PC-9 (cell line): ENCODE measurements around the gene RANBP3L. TPM values are rescaled to one million over a fixed set of nuclear protein-coding genes. Genes with fewer than 3 reads are reported as not detected.

Source experiments
- BruUV-seq: library from RNA; stranded (reverse); fragments of 400-500 nt; replicated peaks from 2 replicates; lab custom pipeline; 2021; lab: Mats Ljungman, UMichigan
- CTCF ChIA-PET: fragments of 300-600 bp; sonication (Branson Sonifier 250); formaldehyde crosslinking; loops from one replicate; lab custom pipeline; 2022; ENCODE audit warnings: antibody characterized with exemption; lab: Charles Lee
- POLR2A ChIA-PET: fragments of 300-600 bp; sonication (Branson Sonifier 250); formaldehyde crosslinking; loops from one replicate; lab custom pipeline; 2022; ENCODE audit warnings: antibody characterized with exemption; ENCODE audit not compliant: unreplicated experiment; lab: Charles Lee
- DNase-seq, 2 experiments: peaks; one replicate each; pipeline versions ENCODE4 v3.0.0 to v3.0.0-alpha.2; 2015 to 2022; ENCODE audit warnings: mixed read lengths in 1 of 2
- H2AFZ ChIP-seq: fragments of 200-600 bp; sonication (generic); 2 replicates; pipeline ENCODE4 v1.8.1; 2017; ENCODE audit warnings: antibody characterized with exemption
- H3F3A ChIP-seq: fragments of 200-600 bp; sonication (generic); 2 replicates; pipeline ENCODE4 v1.8.1; 2017; ENCODE audit warnings: antibody characterized with exemption, mild to moderate bottlenecking, low read depth; ENCODE audit not compliant: insufficient read depth
- H3K27ac ChIP-seq: fragments of 200-600 bp; sonication (generic); 2 replicates; pipeline ENCODE4 v1.6.1; 2016; ENCODE audit warnings: mixed run types
- H3K27me3 ChIP-seq: fragments of 200-600 bp; sonication (generic); 2 replicates; pipeline ENCODE4 v1.6.1; 2016; ENCODE audit warnings: low read depth, mixed run types; ENCODE audit not compliant: insufficient read depth
- H3K36me3 ChIP-seq: fragments of 200-600 bp; sonication (generic); 2 replicates; pipeline ENCODE4 v1.6.1; 2016; ENCODE audit warnings: low read depth, mixed run types
- H3K4me1 ChIP-seq: fragments of 200-600 bp; sonication (generic); replicated peaks from 2 replicates; pipeline ENCODE4 v1.6.1; 2016; ENCODE audit warnings: mixed run types; ENCODE audit not compliant: insufficient read depth
- H3K4me2 ChIP-seq: fragments of 200-600 bp; sonication (generic); 2 replicates; pipeline ENCODE4 v1.6.1; 2017; ENCODE audit warnings: mixed run types
- H3K4me3 ChIP-seq: fragments of 200-600 bp; sonication (generic); 2 replicates; pipeline ENCODE4 v1.6.1; 2016; ENCODE audit warnings: mixed run types
- H3K79me2 ChIP-seq: fragments of 200-600 bp; sonication (generic); 2 replicates; pipeline ENCODE4 v1.6.1; 2017; ENCODE audit warnings: low read depth, mixed run types
- H3K9me2 ChIP-seq: fragments of 200-600 bp; sonication (generic); 2 replicates; pipeline ENCODE4 v1.8.1; 2017; ENCODE audit warnings: mild to moderate bottlenecking; ENCODE audit not compliant: insufficient read depth
- H3K9me3 ChIP-seq: fragments of 200-600 bp; sonication (generic); 2 replicates; pipeline ENCODE4 v1.8.1; 2016; ENCODE audit warnings: low read depth; ENCODE audit not compliant: insufficient read depth
- H4K20me1 ChIP-seq: fragments of 200-600 bp; sonication (generic); 2 replicates; pipeline ENCODE4 v1.8.1; 2017; ENCODE audit not compliant: insufficient read depth
- EZH2 ChIP-seq: fragments of 200-600 bp; sonication (generic); IDR thresholded peaks from 2 replicates; pipeline ENCODE4 v1.8.0; 2017; ENCODE audit warnings: antibody characterized with exemption, low read depth
- intact Hi-C: fragments of 100-400 bp; cut with micrococcal nuclease; formaldehyde crosslinking; loops from one replicate; pipeline ENCODE4 v1.10.0; 2022; ENCODE audit not compliant: unreplicated experiment
- total RNA-seq: library from RNA; stranded (reverse); gene quantifications from 2 replicates; pipeline ENCODE4 v1.2.3, GENCODE V29; 2021
- TF ChIP-seq, protein P1 (sequence below): fragments of 200-600 bp; sonication (generic); conservative IDR thresholded peaks from 2 replicates; pipeline ENCODE4 v1.6.1; 2017; ENCODE audit warnings: mixed run types, antibody characterized with exemption, mild to moderate bottlenecking, moderate library complexity

The RANBP3L gene
- total RNA-seq, 1 experiment from 2014 or later, result not detected

DNA sequence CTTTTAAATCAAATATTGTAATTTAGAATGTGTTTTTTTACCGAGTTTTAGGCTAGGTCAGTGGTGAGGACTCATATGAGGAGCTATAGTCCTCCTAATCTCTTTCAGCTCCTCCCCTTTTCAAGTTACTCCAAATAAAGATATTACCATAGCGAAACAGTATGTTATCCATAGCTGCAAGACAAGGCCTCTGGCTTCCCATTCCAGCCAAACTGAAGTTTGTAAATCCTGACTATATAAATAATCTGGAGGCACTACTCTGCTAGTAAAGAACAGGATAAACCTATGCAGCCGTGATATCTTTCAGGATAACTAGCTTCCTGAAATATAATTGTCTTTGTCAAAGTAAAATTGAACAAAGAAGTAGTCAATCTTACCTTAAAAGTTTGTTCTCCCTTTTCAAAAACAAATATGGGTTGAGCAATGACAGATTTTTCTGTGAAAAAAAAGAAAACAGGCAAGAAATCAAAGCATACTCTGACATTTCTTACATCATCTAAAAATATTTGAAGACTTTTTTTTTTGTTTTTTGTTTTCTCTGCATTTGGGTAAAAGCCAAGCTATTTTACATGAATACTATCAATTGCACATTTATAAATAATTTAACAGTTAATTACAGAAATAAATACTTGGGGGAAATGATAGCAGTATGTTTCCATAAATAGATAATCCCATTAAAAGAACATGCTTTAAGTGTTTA, 30.7 kb downstream of the RANBP3L start:
- DNase-seq, result no peak
- no TSS peak for BruUV-seq
- H3K79me2 ChIP-seq, result no peaks in the 10 kb centered on the region
- intact Hi-C loops, result no loop called here
- no peaks in the 10 kb centered on the region for H4K20me1 ChIP-seq
- no peaks in the 10 kb centered on the region for H3K4me1 ChIP-seq
- H3K4me3 ChIP-seq, result no peak overlapping the region
- H3K9me2 ChIP-seq, result no peaks in the 10 kb centered on the region
- no peak overlapping the region for H3K27ac ChIP-seq
- ChIA-PET POLR2A (no interaction called here), CTCF (no interaction called here)
- no peaks in the 10 kb centered on the region for H3K27me3 ChIP-seq
- TF ChIP-seq EZH2, result no peak
- TF ChIP-seq, protein P1, sequence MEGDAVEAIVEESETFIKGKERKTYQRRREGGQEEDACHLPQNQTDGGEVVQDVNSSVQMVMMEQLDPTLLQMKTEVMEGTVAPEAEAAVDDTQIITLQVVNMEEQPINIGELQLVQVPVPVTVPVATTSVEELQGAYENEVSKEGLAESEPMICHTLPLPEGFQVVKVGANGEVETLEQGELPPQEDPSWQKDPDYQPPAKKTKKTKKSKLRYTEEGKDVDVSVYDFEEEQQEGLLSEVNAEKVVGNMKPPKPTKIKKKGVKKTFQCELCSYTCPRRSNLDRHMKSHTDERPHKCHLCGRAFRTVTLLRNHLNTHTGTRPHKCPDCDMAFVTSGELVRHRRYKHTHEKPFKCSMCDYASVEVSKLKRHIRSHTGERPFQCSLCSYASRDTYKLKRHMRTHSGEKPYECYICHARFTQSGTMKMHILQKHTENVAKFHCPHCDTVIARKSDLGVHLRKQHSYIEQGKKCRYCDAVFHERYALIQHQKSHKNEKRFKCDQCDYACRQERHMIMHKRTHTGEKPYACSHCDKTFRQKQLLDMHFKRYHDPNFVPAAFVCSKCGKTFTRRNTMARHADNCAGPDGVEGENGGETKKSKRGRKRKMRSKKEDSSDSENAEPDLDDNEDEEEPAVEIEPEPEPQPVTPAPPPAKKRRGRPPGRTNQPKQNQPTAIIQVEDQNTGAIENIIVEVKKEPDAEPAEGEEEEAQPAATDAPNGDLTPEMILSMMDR, result no peak
- no peak overlapping the region for H2AFZ ChIP-seq
- H3K9me3 ChIP-seq, result no peaks in the 10 kb centered on the region
- no peak overlapping the region for H3K4me2 ChIP-seq
- no peaks in the 10 kb centered on the region for H3F3A ChIP-seq
- no peaks in the 10 kb centered on the region for H3K36me3 ChIP-seq

DNA sequence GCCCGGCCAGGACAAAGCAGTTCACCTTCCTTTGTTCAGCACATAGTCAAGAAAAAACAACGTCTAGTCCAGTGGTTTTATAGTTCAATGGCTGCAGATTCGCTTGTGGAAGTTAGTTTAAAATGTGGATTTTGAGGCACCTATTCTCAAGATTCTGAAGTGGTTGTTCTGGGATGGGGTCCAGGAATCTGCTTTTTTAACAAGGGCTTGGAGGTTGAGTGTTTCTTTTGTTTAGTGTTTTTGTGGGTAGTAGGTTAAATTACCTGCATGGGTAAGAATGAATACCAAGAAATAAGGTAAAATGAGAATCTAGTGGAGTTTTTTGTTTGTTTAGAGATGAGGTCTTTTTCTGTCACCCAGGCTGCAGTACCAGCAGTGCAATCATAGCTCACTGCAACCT, 31.5 kb downstream of the RANBP3L start:
- H3K27me3 ChIP-seq, result no peaks in the 10 kb centered on the region
- no peaks in the 10 kb centered on the region for H3K9me3 ChIP-seq
- no peaks in the 10 kb centered on the region for H3K4me1 ChIP-seq
- H3K27ac ChIP-seq, result no peak overlapping the region
- BruUV-seq, result no TSS peak
- no peaks in the 10 kb centered on the region for H3K36me3 ChIP-seq
- H3F3A ChIP-seq, result no peaks in the 10 kb centered on the region
- intact Hi-C loops, result no loop called here
- no peak overlapping the region for H2AFZ ChIP-seq
- ChIA-PET CTCF (no interaction called here), POLR2A (no interaction called here)
- no peaks in the 10 kb centered on the region for H3K79me2 ChIP-seq
- no peak overlapping the region for H3K4me3 ChIP-seq
- H4K20me1 ChIP-seq, result no peaks in the 10 kb centered on the region
- no peaks in the 10 kb centered on the region for H3K9me2 ChIP-seq
- no peak for TF ChIP-seq EZH2
- TF ChIP-seq, protein P1, result no peak
- H3K4me2 ChIP-seq, result no peak overlapping the region
- DNase-seq, result no peak

DNA sequence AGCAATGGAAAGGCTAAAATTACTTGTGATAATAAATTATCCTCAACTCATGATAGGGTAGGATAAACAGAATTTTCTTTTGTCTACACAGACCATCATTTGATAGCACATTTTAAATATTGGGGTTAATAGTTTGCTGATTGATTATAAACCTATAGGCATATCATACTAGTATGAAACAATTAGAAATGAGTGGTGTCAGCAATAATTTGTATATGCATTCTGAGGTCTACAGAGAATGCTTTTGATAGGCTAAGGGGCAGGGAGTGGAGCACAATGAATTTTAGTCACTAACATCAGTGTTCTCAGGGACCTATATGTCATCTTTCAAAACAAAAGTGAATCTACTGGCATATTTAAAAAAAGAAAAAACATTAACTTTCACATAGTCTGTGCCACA, 32.2 kb downstream of the RANBP3L start:
- POLR2A ChIA-PET, result no interaction called here
- BruUV-seq, result no TSS peak

More for the DNA sequence above, 32.2 kb downstream of the RANBP3L start:
- intact Hi-C loops, result loop anchor here (5.0 kb wide), 1 partner anchor 128 kb away; no protein-coding TSS in a partner anchor
- Histone ChIP-seq H4K20me1 (no peaks in the 10 kb centered on the region), H3K4me1 (no peaks in the 10 kb centered on the region), H3K79me2 (no peaks in the 10 kb centered on the region), H2AFZ (no peak overlapping the region), H3K27ac (no peak overlapping the region), H3K9me3 (no peaks in the 10 kb centered on the region), H3K9me2 (no peaks in the 10 kb centered on the region), H3F3A (no peaks in the 10 kb centered on the region), H3K36me3 (no peaks in the 10 kb centered on the region), H3K4me3 (no peak overlapping the region), H3K27me3 (no peaks in the 10 kb centered on the region), H3K4me2 (no peak overlapping the region)
- DNase-seq, result no peak
- TF ChIP-seq EZH2, result no peak
- TF ChIP-seq, protein P1, result no peak
- CTCF ChIA-PET, result no interaction called here
